T47D (cell line): ENCODE results near the gene GGTLC2.
"Not testable (repeated sequence)": the region's sequence is repeated elsewhere in the genome, so short reads cannot be mapped to it uniquely, and the experiment has no call there.

Source experiments
- DNase-seq, 2 experiments: peaks; one replicate each; pipeline versions ENCODE4 v3.0.0 to v3.0.0-alpha.2; 2011 to 2012; ENCODE audit warnings: low read depth in 1 of 2, low spot score in 1 of 2
- JUND ChIP-seq: IDR thresholded peaks from 2 replicates; pipeline ENCODE4 v1.6.1; 2012; ENCODE audit warnings: low read depth
- in situ Hi-C: cut with HindIII; loops from 2 replicates; pipeline ENCODE4 v1.10.0; 2016; ENCODE audit warnings: low sequenced_read_pairs, low pct_unique_long_range_greater_than_20kb

GGTLC2 gene

DNA sequence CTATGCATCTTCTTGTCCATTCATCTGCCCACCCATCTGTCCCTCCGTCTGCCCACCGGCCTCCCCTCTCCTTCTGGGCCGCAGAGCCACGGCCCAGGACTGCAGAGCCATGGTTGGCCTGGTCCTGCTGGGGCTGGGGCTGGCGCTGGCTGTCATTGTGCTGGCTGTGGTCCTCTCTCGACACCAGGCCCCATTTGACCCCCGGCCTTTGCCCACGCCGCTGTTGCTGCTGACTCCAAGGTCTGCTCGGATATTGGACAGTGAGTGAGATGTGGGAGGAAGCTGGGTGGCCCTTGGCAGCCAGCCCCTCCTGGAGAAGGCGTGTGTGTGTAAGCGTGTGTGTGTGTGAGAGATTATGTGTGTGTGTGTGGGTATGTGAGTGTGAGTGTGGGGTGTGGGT lies 7.7 kb downstream of the GGTLC2 start:
- DNase-seq, in situ Hi-C loops: not testable (repeated sequence)

DNA sequence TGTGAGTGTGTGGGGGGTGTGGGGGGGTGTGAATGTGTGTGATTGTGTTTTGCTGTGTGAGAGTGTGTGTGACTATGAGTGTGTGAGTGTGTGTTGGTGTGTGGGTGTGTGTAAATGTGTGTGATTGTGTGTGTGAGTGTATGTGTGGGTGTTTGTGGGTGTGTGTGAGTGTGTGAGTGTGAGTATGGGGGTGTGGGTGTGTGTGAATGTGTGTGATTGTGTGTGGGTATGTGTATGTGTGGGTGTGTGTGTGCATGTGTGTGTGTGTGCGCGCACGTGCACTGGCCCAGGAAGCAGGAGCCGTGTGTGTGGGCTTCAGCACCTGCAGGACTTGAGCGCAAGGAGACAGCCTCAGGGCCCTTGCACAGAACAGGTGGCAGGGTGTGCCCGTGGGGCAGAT lies 8.2 kb downstream of the GGTLC2 start:
- DNase-seq, in situ Hi-C loops: not testable (repeated sequence)

- in situ Hi-C loops, DNase-seq: not testable (repeated sequence)
Observed at GRCh38 chr22:22653677-22654381, 9.4 kb downstream of the GGTLC2 start.

- no peak for DNase-seq
- no peak for TF ChIP-seq JUND
- in situ Hi-C loops, result no loop called here
Observed at GRCh38 chr22:22655452-22656290, 11.3 kb downstream of the GGTLC2 start.

DNA sequence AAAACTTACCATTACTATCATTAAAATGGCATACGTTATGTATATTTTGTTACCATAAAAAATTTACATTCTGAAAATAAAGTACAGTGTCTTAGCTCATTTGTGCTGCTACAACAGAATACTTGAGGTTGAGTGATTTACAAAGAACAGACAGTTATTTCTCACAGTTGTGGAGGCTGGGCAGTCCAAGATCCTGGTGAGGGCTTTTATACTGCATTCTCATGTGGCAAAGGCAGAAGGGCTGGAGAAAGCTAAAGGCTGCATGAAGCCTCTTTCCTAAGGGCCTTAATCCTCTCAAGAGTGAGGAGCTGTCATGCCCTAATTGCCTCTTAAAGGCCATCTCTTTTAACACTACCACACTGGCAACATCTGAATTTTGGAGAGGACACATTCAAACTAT lies 13.3 kb downstream of the GGTLC2 start:
- in situ Hi-C loops, result no loop called here
- no peak for TF ChIP-seq JUND

DNA sequence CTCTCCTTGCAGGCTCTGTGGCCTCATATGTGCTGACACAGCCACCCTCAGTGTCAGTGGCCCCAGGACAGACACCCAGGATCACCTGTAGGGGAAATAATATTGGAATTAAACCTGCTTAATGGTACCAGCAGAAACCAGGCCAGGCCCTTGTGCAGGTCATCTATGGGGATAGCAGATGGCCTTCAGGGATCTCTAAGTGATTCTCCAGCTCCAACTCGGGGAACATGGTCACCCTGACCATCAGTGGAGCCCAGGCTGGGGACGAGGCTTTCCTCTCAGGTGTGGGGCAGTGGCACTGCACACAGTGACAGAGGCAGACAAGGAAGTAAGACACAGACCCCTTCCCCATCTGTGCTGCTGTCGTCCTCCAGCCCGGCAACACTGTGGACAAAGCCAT lies 16.9 kb downstream of the GGTLC2 start:
- DNase-seq, result no peak
- no peak for TF ChIP-seq JUND
- in situ Hi-C loops, result no loop called here

More for the DNA sequence above, 13.3 kb downstream of the GGTLC2 start:
- DNase-seq, result no peak

DNA sequence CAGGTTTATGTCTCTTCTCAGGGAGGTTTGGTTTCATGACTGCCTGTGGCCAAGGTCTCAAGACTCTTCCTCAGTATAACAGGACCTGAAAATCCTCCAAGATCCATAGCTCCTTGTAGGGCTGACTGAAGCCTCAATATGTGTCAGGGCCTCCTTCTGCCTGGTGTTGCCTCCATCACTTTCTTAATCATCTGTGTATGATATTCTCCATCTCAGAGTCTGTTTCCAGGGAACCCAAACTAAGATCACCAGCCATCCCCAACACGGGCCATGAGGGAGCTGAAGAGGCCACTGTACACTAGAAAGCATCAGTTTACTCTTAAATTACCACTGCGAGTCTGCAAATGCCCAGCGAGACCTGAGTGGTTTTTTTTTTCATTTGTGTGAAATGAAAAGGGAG lies 17.7 kb downstream of the GGTLC2 start:
- in situ Hi-C loops, result no loop called here
- TF ChIP-seq JUND, result no peak
- DNase-seq, result no peak

DNA sequence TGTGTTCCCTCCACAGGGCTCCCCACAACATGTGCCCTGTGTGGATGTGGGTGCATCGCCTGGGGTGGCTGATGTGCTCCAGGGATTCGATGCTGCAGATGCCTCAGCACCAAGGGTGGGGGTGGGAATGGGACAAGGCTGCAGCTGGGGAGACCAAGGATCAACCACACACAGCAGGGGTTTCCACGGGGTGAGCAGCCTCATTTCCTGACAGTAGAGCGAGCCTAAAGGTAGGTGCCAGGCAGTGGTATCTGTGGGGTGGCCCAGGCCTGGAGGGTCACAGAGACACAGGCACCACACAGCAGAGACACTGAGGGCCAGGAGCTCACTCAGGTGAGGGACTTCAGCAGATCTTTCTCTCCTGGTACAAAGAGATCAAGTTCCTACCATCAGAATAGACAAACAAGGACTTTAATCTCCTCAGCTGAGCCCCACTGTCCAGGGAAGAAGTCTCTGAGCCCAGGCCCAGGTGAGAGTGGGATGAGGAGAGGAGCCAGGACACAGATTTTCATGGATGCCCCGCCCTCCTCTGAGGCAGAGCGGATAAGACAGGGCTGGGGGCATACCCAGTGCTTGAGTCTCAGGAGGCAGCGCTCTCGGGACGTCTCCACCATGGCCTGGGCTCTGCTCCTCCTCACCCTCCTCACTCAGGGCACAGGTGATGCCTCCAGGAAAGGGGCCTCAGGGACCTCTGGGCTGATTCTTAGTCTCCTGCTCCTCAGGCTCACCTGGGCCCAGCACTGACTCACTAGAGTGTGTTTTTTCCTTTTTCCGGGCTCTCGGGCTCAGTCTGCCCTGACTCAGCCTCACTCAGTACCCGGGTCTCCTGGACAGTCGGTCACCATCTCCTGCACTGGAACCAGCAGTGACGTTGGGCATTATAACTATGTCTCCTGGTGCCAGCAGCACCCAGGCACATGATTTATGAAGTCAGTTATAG lies 19.7 kb downstream of the GGTLC2 start:
- in situ Hi-C loops, result no loop called here
- no peak for TF ChIP-seq JUND
- DNase-seq, result no peak

DNA sequence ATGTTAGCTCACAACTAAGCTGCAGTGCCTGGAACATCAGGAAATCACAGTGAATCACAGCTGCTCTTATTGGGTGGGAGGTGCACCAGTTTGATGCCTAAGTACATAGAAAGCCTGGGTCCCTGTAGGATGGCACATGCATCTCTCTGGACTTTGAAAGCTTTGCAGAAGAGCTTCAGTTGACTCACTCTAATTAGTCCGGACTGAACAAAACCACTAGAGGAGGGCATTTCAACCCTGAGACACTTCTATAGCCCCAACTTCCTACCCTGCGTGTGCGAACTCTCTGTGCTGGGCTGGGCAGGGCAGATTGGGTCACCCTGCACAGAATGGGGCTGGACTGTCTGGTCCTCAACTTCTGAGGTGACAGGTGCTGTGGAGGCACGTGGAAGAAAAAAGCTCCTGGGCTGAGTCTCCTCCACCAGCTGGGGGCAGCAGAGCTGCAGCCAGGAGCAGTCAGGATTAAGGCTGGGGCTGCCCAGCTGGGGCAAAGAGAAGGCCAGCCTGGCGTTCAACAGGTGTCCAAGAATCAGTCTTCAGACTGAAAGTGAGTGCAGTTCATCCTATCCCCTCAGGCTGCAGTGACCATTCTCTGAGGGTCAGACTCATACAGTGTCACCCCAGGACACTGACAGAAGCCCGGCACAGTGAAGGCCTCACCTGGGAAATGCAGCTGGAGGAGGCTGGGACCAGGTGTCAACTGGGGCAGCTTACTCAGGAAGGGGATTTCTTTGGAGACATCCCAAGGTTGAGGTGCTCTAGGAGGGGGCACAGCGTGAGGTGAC lies 22.1 kb downstream of the GGTLC2 start:
- in situ Hi-C loops, result no loop called here
- peak; percentile 7 to 51 for DNase-seq
- no peak for TF ChIP-seq JUND

DNA sequence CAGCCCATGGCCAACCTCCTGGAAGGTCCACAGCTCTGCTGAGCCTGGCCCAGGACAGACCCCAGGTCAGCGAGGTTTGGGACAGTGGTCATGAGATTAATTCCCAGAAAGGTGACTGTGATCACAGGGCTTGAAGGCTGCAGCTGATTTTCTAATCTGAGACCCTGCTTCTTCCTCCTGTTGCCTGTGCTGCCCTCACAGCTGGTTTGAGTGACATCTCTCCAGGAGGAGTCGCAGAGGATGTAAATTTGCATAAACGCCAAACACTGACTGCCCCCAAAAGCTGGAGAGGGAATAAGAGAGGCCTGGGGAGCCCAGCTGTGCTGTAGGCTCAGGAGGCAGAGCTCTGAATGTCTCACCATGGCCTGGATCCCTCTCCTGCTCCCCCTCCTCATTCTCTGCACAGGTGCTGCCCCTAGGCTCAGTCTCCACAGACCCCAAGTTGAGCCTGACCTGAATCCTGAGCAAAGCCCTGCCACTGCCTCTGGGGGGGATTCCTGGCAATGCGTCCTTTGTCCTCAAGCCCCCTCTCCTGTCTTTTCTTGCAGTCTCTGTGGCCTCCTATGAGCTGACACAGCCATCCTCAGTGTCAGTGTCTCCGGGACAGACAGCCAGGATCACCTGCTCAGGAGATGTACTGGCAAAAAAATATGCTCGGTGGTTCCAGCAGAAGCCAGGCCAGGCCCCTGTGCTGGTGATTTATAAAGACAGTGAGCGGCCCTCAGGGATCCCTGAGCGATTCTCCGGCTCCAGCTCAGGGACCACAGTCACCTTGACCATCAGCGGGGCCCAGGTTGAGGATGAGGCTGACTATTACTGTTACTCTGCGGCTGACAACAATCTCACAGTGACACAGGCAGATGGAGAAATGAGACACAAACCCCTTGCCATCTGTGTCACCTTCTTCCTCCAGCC lies 23.8 kb downstream of the GGTLC2 start:
- TF ChIP-seq JUND, result no peak
- in situ Hi-C loops, result no loop called here
- no peak for DNase-seq

DNA sequence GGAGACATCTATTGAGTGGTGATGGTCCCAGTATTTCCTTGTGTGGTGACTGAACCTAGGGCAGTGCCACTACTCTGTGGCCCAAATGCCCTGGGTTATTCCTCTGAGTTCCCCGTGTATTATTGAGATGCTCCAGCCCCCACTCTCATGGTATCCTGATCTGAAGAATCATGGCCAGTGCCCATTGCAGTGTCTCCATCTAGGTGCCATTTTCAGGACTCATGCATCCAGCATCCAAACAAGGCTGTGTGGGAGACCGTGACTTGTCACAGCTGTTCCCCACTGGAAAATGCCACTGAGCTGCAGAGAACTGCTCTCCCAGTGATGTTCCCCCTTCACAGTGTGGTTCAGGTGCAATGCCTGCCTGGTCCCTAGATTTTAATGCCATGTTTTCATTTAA lies 24.7 kb downstream of the GGTLC2 start:
- in situ Hi-C loops, result no loop called here
- no peak for TF ChIP-seq JUND

More for the DNA sequence above, 24.7 kb downstream of the GGTLC2 start:
- no peak for DNase-seq
